ENCODE results near the gene LACTB.

LACTB gene

GRCh38 chr15:63072809-63073277 lies 48.8 kb upstream of the LACTB start:
- TF ChIP-seq, protein P1, sequence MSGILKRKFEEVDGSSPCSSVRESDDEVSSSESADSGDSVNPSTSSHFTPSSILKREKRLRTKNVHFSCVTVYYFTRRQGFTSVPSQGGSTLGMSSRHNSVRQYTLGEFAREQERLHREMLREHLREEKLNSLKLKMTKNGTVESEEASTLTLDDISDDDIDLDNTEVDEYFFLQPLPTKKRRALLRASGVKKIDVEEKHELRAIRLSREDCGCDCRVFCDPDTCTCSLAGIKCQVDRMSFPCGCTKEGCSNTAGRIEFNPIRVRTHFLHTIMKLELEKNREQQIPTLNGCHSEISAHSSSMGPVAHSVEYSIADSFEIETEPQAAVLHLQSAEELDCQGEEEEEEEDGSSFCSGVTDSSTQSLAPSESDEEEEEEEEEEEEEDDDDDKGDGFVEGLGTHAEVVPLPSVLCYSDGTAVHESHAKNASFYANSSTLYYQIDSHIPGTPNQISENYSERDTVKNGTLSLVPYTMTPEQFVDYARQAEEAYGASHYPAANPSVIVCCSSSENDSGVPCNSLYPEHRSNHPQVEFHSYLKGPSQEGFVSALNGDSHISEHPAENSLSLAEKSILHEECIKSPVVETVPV (CRISPR knock-in tag; IDR thresholded peaks at IDR 0.05): 0 out of 2 replicates have a peak, but pooled peaks have one; percentile 11
- TF ChIP-seq ZC3H10 (CRISPR knock-in tag; IDR thresholded peaks at IDR 0.05): 0 out of 2 replicates have a peak, but pooled peaks have one; percentile 56
- TF ChIP-seq SNAI2 (CRISPR knock-in tag; IDR thresholded peaks at IDR 0.05): no peak
- peak; percentile 0; the same call in 2 of the 3 replicates for ATAC-seq

GRCh38 chr15:63073497-63074172 lies 48.0 kb upstream of the LACTB start:
- TF ChIP-seq ARNTL (CRISPR knock-in tag; IDR thresholded peaks at IDR 0.05; ENCODE audit: borderline replicate concordance, low read depth): no peak
- no peak for TF ChIP-seq ZFP30 (CRISPR knock-in tag; IDR thresholded peaks at IDR 0.05)
- TF ChIP-seq ESRRG (CRISPR knock-in tag; IDR thresholded peaks at IDR 0.05): no peak
- no peak for TF ChIP-seq TSHZ2 (CRISPR knock-in tag; IDR thresholded peaks at IDR 0.05)
- no peak for TF ChIP-seq ZNF8 (CRISPR knock-in tag; IDR thresholded peaks at IDR 0.05)
- TF ChIP-seq, protein P2, sequence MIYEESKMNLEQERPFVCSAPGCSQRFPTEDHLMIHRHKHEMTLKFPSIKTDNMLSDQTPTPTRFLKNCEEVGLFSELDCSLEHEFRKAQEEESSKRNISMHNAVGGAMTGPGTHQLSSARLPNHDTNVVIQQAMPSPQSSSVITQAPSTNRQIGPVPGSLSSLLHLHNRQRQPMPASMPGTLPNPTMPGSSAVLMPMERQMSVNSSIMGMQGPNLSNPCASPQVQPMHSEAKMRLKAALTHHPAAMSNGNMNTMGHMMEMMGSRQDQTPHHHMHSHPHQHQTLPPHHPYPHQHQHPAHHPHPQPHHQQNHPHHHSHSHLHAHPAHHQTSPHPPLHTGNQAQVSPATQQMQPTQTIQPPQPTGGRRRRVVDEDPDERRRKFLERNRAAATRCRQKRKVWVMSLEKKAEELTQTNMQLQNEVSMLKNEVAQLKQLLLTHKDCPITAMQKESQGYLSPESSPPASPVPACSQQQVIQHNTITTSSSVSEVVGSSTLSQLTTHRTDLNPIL (CRISPR knock-in tag; IDR thresholded peaks at IDR 0.05; ENCODE audit: low read depth): 0 out of 2 replicates have a peak, but pooled peaks have one; percentile 7
- no peak for TF ChIP-seq RARB (CRISPR knock-in tag; IDR thresholded peaks at IDR 0.05)
- TF ChIP-seq ZNF565 (CRISPR knock-in tag; conservative IDR thresholded peaks at IDR 0.05; ENCODE audit: low read depth): no peak
- ATAC-seq: peak; percentile 10

- ATAC-seq: peak; percentile 37
- TF ChIP-seq GLIS3 (CRISPR knock-in tag; IDR thresholded peaks at IDR 0.05) (no peak), ISL1 (CRISPR knock-in tag; IDR thresholded peaks at IDR 0.05) (peak; percentile 92), TSHZ2 (CRISPR knock-in tag; IDR thresholded peaks at IDR 0.05) (no peak), ZNF565 (CRISPR knock-in tag; conservative IDR thresholded peaks at IDR 0.05; ENCODE audit: low read depth) (no peak), SNAI2 (CRISPR knock-in tag; IDR thresholded peaks at IDR 0.05) (no peak), ESRRG (CRISPR knock-in tag; IDR thresholded peaks at IDR 0.05) (no peak), BACH2 (CRISPR knock-in tag; IDR thresholded peaks at IDR 0.05; ENCODE audit: borderline replicate concordance) (no peak), TCF4 (CRISPR knock-in tag; IDR thresholded peaks at IDR 0.05; ENCODE audit: borderline replicate concordance) (no peak), POU6F1 (CRISPR knock-in tag; IDR thresholded peaks at IDR 0.05; ENCODE audit: borderline replicate concordance, low read depth) (no peak), TOX (CRISPR knock-in tag; IDR thresholded peaks at IDR 0.05; ENCODE audit: borderline replicate concordance) (peak; percentile 44; the same call in 1 of the 2 replicates), ZNF70 (CRISPR knock-in tag; IDR thresholded peaks at IDR 0.05) (no peak), PPARA (CRISPR knock-in tag; IDR thresholded peaks at IDR 0.05; ENCODE audit: borderline replicate concordance) (no peak), CSDC2 (CRISPR knock-in tag; IDR thresholded peaks at IDR 0.05) (peak; percentile 78; the same call in 1 of the 2 replicates), ZFP3 (CRISPR knock-in tag; IDR thresholded peaks at IDR 0.05) (no peak), ZC3H10 (CRISPR knock-in tag; IDR thresholded peaks at IDR 0.05) (peak; percentile 49; the same call in 1 of the 2 replicates), ARNTL (CRISPR knock-in tag; IDR thresholded peaks at IDR 0.05; ENCODE audit: borderline replicate concordance, low read depth) (no peak), ZFP30 (CRISPR knock-in tag; IDR thresholded peaks at IDR 0.05) (no peak)
- TF ChIP-seq, protein P1 (CRISPR knock-in tag; IDR thresholded peaks at IDR 0.05): no peak
- TF ChIP-seq, protein P2 (CRISPR knock-in tag; IDR thresholded peaks at IDR 0.05; ENCODE audit: low read depth): no peak
Measured at GRCh38 chr15:63075015-63075983, 46.4 kb upstream of the LACTB start.

Measured in SK-N-SH treated with all-trans-retinoic acid at 6 μM for 48 hours (cell line).